GM18870 (cell line): Measurements from ENCODE around the gene IFI27L1.
A peak's percentile ranks its signal among the peaks of the same experiment; 100 is the strongest.
"Not testable (repeated sequence)": the region's sequence is repeated elsewhere in the genome, so short reads cannot be mapped to it uniquely, and the experiment has no call there.

ENCODE experiments used
- ATAC-seq: cut with Tn5 transposase; IDR thresholded peaks from one replicate; pipeline ENCODE4 v1.9.1; 2021; ENCODE audit warnings: moderate library complexity; ENCODE audit not compliant: unreplicated experiment

Gene IFI27L1

DNA sequence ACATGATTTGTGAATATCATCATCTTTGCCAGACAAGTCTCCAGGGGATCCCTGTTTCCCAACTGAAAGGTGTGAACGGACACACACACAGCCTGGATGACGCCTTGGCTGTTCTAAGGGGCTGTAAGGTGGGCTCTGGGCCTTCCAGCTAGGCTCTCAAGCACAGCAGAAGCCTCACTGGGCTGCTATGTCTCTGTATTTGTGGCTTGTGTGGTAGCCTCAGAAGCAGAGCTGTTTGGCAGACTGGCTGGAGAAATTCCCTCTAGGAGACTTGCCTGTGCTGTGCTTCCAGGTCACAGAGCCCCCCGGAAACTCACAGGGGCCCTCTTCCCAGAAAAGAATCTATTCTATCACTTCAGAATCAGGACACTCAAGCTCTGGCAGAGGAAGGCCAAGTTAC, 33.5 kb upstream of the IFI27L1 start:
- no peak for ATAC-seq

DNA sequence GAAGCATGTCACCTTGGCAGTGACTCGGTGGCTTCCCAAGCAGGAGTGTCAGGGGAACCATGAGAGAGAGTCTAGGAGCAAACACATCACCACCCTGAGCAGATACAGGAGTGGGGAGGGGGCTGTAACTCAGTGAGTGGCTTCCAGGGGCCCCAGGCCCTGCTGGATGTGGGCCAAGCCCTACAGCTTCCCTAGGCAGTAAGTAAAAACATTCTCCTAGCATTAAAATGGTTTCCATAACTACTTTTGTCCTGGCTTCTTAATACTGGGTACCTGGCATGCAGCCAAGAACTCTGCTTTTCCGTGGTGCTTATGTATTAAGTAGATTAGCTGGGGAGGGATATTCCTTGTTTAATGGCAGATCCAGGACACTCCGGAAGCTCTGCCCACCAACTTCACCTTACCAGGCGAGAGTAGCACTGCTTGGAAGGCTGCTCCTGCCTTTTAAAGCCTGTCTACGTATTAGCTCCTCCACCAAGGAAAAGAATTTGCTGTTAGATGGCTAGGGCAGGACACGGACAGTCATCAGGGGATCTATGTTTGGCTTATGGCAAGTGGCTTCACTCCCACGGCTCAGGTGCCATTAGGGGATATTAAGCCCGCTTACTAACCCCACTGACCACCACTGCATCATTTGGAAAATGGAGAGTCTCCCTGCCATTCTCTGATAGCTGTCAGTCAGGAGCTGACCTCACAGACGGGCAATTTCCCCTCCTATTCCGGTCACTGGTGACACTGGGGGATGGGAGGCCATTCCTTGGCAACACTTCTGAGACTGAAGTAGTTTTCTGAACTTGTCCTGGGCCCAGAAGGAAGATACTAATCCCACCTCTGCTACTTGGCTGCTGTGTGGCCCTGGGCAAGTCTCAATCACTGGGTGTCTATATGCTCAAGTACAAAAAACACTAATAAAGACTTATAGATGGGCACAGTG, 32.2 kb upstream of the IFI27L1 start:
- no peak for ATAC-seq

DNA sequence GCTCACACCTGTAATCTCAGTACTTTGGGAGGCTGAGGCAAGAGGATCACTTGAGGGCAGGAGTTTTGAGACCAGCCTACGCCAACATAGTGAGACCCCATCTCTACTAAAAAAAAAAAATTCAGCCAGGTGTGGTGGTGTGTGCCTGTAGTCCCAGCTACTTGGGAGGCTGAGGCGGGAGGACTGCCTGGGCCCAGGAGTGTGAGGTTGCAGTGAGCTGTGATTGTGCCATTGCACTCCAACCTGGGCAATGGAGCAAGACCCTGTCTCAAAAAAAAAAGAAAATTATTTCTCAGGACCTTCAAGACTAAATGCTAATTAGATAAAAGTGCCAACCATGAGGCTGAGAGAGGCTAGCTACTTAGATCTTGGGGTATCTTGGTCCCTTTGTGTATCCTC, 31.5 kb upstream of the IFI27L1 start:
- no peak for ATAC-seq

DNA sequence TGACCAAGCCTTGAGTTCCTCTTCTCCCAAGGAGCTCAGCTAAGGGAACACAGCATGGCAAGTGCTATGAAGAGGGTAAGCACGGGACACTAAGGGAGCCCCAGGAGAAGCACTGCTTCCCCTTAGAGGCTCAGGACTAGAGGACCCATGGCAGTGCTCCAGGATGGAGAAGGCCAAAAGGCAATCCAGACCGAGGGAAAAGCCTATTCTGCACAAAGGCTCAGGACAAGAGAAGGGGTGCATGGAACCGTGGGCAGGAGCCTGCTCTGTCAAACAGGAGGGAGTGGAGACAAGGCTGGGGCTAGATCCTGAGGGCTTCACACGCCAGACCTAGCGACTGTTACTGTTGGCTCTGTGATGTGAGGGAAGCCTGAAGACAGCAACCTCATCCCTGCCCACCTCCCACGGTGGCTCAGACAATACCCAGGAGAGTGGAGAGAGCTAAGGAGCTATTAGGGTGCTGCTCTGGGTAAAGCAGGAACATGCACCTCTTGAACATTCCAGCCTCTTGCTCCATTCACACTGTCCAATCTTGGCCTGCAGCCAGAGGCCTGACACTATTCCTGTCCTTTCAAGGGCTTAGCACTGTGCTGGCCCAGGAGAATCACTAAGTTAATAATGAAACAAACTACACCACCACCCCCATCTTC, 30.8 kb upstream of the IFI27L1 start:
- ATAC-seq: no peak

DNA sequence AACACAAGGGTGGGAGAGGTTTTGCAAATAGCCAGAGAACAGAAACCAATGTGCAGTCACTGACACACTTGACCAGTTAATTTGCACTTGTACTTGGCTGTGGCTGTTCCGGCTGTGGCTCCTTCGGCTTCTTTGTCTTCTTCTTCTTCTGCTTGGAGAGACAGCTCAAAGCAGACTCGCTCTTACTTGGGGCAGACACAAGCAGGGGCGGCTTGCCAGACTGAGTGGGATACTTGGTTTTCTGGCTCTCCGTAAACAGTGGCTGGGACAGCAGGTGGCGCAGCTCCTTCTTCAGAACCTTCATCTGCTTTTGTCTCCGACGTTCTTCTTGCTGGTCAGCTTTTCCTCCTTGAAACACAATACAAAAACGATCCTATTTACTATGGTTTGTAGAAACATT, 30.0 kb upstream of the IFI27L1 start:
- no peak for ATAC-seq

DNA sequence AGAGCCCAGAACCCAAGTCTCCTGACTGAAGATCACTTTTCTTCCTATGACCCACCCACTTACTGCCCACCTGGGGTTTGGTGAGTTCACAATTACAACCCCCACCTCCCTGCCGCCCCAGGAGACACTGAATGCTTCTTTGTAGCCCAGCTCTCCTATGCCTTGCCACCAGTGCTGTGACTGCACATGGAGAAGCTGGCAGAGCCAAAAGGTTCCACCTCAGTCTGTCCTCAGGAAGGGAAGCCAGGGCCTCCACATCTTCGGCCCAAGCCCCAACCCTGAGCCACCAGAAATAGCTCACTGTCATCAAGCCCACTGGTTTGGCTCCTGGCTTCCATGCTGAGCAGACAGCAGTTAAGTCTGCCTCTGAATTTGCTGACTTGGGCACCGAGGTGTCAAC, 29.3 kb upstream of the IFI27L1 start:
- no peak for ATAC-seq

DNA sequence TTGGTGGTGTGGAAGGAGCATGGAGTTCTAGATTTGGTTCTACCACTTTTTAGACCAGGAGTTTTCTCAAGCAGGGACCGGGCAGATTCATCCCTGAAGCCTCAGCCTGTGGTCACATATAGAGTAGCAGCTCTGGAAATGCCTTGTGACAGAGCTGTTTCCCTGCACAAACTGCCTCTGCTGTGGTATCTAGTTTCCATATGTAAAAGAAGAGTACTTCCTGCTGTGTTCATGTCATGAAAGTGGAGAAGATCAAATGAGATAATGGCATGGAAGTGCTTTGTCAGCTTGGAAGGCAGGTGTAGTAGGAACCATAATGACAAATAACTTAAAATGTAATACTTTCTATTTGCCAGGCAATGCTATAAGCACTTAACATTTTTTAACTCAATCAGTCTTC, 28.9 kb upstream of the IFI27L1 start:
- ATAC-seq: no peak

DNA sequence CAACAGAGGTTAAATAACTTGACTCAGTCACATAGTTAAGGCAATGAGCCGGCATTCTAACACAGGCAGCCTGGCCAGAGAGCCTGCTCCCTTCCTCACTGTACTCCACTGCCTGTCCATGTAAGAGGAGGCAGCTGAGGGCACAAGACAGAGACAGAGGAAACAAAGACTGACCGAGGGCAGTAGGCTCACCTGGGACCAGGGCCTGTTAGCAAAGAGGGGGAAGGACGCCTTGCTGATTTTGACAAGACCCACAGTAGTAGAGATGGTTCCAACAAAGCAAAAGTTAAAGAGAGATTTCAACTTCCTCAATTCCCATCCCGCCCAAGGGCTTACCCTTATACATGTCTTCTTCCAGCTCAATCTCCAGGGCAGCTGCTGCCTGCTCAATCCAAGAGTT, 28.4 kb upstream of the IFI27L1 start:
- no peak for ATAC-seq

DNA sequence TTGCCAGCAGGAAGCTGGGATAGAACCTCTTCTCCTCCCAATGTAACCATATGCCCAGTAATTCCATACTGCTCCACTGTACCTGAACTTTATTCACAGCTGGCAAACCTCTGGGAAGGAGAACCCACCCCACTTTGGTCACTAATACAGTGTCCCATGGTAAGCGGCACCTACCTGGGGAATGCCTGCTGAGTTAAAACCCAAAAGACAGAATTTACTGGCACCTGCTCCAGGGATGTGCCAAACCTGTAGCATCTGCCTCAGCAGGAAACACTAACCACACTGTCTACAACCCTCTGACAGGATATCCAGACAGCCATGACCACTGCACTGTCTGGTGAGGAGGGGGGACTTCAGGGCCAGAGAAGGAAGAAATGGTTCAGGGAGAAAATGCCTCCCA, 26.7 kb upstream of the IFI27L1 start:
- no peak for ATAC-seq

DNA sequence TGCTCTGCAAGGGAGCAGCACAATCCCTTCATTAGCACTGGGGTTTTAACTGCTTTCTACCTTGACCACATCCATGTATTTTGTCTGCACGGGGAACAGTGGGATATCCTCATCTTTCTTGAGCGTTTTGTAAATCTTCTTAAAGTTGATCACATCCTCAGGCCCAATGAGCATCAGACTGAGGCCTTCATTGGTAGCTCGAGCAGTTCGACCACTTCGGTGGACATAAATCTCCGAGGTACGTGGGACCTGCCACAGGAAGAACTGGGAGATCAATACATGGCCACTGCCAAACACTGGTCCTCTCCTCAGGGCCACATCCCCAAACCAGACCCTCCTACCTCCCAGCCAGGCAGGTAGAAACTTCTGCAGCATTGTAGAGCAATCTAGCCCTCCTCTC, 26.2 kb upstream of the IFI27L1 start:
- ATAC-seq: no peak

DNA sequence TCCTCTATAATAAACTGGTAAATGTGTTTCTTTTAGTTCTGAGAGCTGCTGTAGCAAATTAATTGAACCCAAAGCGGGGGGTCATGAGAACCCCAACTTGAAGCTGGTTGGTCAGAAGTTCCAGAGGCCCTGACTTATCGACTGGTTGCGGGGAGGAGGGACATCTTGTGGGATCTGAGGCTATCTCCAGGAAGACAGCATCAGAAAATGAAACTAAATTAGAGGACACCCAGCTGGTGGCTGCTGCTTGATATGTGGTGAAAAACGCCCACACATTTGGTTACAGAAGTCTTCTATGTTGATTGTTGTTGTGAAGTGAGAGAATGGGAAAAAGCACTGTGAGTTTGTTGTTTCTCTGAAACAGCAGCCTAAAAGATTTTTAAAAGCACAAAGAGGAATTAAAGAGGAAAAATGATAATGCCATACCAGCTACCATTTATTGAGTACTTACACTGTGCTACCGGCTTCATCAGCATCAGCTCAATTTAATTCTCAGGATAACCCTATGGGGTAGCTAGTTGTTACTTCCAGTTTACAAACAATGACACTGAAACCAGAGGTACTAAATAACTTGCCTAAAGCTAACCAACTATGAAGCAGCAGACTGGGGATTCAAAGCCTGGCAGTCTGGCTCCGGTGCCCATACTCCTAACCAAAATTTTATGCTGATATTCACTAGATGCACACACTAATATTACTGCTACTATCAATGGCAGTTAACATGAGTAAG, 24.4 kb upstream of the IFI27L1 start:
- peak; percentile 73 for ATAC-seq

DNA sequence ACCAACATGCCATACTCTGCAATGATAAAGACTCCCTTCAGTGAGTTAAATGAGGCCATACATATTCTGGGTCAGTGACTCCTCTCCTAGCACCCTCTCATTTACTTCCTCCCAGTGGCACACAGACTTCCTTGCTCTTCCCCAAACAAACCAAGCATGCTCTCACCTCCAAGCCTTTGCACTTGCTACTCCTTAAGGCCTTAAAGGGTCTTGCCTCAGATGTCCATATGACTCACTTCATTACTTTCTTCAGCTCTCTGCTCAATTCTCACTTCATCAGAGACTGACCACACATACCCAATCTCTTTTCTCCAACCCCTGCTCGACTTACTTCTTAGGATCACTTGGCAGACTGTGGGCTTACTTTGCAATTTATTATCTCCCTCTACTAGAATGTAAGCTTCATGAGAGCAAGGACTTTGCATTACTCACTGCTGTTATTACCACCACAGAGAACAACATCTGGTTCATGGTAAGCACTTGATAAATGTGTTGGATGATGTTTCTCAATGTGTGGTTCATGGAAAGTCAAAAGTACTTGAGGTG, 22.9 kb upstream of the IFI27L1 start:
- no peak for ATAC-seq

DNA sequence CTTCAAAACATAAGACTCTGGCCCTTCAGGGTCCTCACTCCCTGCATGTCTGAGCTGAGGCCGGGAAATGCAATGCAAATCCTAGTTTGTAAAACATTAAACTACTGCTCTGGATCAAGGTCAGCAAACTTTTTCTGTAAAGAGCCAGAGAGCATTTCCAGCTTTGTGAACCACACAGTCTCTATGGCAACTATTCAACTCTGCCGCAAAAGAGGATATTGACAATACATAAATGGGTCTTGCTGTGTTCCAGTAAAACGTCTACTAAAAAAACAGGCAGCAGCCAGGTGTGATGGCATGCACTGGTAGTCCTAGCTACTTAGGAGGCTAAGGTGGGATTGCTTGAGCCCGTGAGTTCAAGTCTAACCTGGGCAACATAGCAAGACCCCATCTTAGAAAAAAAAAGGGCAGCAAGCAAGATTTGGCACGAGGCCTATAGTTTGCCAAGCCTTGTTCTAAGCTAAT, 22.4 kb upstream of the IFI27L1 start:
- no peak for ATAC-seq

DNA sequence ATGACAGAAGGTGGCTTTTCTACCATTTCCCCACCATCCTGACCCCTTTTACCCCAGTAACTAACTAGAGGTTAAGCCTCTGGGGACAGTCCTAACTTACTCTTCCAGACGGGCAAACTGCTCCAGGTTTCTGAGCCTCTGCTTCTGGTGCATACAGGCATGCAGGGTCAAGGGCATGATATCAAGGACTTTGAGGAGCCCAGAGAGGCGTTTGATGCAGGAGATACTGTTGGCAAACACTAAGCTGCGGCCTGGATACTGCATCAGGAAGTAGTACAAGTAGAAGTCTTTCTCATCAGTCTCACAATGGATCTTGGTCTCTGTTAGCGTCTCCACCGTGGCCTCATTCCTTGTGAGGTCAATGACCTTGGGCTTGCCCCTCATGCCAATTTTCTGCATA, 21.1 kb upstream of the IFI27L1 start:
- ATAC-seq: no peak

DNA sequence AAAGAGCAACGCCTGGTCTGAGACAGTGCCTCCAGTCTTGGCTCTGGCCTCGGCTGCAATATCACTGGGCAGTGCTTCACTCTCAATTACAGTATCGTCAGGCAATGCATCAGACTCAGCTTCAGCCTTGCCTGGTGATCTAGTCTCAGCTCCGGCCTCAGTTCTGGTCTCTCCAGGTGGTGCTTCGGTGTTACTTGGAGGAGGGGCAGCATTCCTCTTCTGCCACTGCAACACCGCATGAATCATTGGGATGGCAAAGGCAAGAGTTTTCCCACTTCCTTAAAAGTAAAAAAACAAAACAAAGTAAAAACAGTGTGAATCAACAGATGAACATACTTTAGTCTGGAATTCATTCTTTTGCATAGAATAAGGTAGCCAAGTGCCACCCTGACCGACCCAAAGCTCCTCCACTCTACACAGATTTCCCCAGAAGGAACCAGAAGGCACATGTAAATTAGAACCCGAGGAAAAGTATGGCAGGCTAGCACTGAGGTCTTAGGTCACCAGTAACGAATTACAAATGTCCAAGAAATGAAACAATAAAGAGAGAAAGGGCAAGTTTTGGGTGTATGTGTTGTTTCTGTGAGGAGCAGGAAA, 18.7 kb upstream of the IFI27L1 start:
- no peak for ATAC-seq

DNA sequence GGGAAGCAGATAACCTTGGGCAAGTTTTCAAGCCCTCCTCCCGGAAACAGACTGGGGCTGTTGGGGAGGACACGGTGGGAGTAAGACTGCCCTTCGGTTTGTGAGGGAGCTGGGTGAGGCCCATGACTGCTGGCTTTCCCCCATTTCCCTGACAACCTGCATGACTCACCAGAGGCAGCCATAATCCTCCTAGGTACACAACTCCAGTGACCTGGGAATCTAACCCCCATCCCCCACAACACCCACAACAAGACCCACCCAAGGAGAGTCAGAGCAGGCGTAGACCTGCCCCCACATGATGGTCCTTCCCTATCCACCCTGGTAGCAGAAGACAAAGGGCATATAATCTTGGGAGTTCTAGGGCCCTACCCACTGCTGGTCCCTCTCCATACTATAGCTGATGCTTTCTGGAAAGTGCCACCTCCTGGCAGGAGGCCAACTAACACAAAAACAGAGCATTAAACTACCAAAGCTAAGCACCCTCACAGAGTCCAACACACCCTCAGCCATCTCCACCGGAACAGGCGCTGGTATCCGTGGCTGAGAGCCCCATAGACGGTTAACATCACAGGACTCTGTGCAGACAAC, 14.9 kb upstream of the IFI27L1 start:
- ATAC-seq: no peak

DNA sequence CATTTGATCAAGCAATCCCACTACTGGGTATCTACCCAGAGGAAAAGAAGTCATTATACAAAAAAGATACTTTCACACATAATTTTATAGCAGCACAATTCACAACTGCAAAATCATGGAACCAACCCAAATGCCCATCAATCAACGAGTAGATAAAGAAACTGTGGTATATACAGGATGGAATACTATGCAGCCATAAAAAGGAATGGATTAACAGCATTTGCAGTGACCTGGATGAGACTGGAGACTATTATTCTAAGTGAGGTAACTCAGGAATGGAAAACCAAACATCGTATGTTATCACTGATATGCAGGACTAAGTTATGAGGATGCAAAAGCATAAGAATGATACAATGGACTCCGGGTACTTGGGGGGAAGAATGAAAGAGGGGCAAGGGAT, 9.0 kb upstream of the IFI27L1 start:
- not testable (repeated sequence) for ATAC-seq

DNA sequence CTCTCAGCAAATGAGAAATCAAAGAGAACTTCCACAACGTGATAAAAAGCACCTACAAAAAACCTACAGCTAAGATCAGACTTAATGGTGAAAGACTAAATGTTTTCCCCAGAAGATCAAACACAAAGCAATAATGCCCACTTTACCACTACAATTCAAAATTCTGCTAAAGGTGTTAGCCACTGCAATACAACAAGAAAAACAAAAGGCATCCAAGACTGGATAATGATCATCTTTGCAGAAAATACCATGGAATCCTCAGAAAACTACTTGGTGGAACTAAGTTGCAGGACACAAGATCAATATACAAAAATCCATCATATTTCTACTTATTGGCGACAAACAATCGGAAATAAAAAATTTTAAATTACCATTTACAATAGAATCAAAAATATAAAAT, 6.6 kb upstream of the IFI27L1 start:
- ATAC-seq: no peak

DNA sequence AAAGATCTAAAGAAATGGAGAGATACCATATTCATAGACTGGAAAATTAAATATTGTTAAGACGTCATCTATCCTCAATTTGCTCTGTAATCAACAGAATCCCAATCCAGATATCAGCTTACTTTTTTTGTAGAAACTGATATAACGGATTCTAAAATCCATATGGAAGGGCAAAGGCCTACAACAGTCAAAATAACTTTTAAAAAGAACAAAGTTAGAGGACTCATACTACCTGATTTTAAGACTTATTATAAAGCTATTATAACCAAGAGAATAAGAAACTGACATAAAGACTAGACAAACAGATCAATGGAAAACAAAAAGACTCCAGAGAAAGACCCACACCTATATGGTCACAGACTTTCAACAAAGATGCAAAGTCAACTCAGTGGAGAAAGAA, 6.1 kb upstream of the IFI27L1 start:
- no peak for ATAC-seq

DNA sequence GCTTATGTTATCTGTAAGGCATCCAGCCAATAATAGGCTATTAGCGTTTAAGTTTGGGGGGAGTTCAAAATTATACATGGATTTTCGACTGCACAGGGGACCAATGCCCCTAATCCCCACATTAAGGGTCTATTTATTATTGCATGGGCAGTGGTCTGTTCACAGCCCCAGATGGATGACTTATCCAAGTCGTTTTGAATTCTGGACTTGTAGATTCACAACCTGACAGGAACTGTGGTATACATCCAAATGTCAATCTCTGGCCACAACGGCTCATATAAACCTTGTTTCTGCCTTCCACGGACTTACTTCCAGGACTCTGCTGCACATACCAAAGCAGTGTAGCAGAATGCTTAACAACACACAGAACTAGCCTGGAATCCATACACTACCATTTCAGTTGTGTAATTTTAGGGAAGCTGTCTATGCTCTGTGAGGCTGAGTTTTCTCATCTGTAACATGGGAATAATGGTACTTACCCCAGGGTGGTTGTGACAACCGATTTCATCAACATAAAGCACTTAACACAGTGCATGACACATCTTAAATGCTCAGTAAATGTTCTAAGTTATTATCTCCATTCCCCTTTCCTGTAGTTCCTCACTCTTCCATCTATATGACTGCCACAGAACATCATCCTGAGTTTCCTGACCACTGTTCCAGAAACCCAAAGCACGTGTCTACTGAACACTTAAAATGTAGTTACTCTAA, 3.8 kb upstream of the IFI27L1 start:
- no peak for ATAC-seq
